Esophagus squamous epithelium (tissue), 5 donors: ENCODE measurements around the gene USF2. TPM values are rescaled to one million over a fixed set of nuclear protein-coding genes. Genes with fewer than 3 reads are reported as not detected.
A peak's percentile ranks its signal among the peaks of the same experiment; 100 is the strongest.

ENCODE experiments used
- DNase-seq: peaks from one replicate; lab custom pipeline; 2025; lab: John Stamatoyannopoulos, UW
- H3K27ac ChIP-seq, 4 donors: fragments of 200-600 bp; sonication (generic); one replicate each; pipeline ENCODE4 v1.5.1; 2016 to 2019; ENCODE audit warnings: mild to moderate bottlenecking in 1 of 4
- H3K27me3 ChIP-seq, 4 donors: fragments of 200-600 bp; sonication (generic); 1 replicate in 3 of 4; 2 replicates in 1 of 4; pipeline versions ENCODE4 v1.5.1 to v1.6.0; 2017 to 2021; ENCODE audit warnings: antibody characterized with exemption in 1 of 4
- H3K36me3 ChIP-seq, 3 donors: fragments of 200-600 bp; sonication (generic); one replicate each; pipeline ENCODE4 v1.5.1; 2016 to 2019
- H3K4me1 ChIP-seq, 3 donors: fragments of 200-600 bp; sonication (generic); one replicate each; pipeline ENCODE4 v1.5.1; 2017 to 2019
- H3K4me3 ChIP-seq, 4 donors: fragments of 200-600 bp; sonication (generic); 1 replicate in 3 of 4; 2 replicates in 1 of 4; pipeline ENCODE4 v1.5.1; 2016 to 2019; ENCODE audit warnings: mild to moderate bottlenecking in 2 of 4, moderate library complexity in 1 of 4
- H3K9me3 ChIP-seq, 3 donors: fragments of 200-600 bp; sonication (generic); one replicate each; pipeline ENCODE4 v1.5.1; 2016 to 2019
- POLR2A ChIP-seq, 4 donors: fragments of 450-650 bp; IDR thresholded peaks; one replicate each; pipeline ENCODE4 v1.6.1; 2017; ENCODE audit warnings: antibody characterized with exemption in 4 of 4, mild to moderate bottlenecking in 4 of 4, moderate library complexity in 3 of 4
- WGBS, 2 donors: methylation state at CpG; one replicate each; pipeline ENCODE4 v1.1.5; 2018; 5-methylcytosine and 5-hydroxymethylcytosine counted together
- intact Hi-C: fragments of 100-400 bp; cut with DNase I; formaldehyde crosslinking; loops from one replicate; pipeline ENCODE4 v1.15.0; 2022
- total RNA-seq, 4 donors: library from RNA; depleted of rRNA; stranded (reverse); fragments of >200 nt; gene quantifications; one replicate each; pipeline ENCODE4 v1.1.0, GENCODE V29; 2016
- TF ChIP-seq, protein P1 (sequence below), 6 experiments: fragments of 450-650 bp in 4 of 6; fragments of 200-600 bp in 2 of 6; sonication (generic) in 2 of 6; IDR thresholded peaks; one replicate each; pipeline ENCODE4 v1.5.1; 2016 to 2019; ENCODE audit warnings: antibody characterized with exemption in 6 of 6, mild to moderate bottlenecking in 4 of 6, moderate library complexity in 4 of 6
- donor health status: DM: yes; HTN: yes; CAD: no.

Gene USF2
- total RNA-seq, 4 donors from 2014 or later: 56.1 to 79.7 (median 59.0) TPM

DNA sequence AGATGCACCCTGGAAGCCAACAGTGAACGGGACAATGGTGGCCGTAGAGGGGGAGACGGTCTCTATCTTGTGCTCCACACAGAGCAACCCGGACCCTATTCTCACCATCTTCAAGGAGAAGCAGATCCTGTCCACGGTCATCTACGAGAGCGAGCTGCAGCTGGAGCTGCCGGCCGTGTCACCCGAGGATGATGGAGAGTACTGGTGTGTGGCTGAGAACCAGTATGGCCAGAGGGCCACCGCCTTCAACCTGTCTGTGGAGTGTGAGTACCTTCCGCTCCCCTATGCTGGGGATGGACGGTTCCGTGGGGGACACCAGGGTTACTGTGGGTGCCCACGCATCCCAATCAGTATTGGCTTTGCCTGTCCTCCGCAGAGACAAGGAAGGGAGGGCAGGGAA is 33.7 kb downstream of the USF2 start:
- Histone ChIP-seq H3K4me3 (no peak overlapping the region), H3K27ac (no peak overlapping the region), H3K9me3 (no peaks in the 10 kb centered on the region), H3K4me1 (no peaks in the 10 kb centered on the region), H3K36me3 (no peaks in the 10 kb centered on the region), H3K27me3 (peaks cover 0 to 48% (median 0%) of the 10 kb centered on the region in 4 donors)
- intact Hi-C loops: no loop called here
- 77 to 83% methylated on average over 12 to 13 of the region's 16 CpGs for WGBS, 2 donors
- TF ChIP-seq, protein P1, sequence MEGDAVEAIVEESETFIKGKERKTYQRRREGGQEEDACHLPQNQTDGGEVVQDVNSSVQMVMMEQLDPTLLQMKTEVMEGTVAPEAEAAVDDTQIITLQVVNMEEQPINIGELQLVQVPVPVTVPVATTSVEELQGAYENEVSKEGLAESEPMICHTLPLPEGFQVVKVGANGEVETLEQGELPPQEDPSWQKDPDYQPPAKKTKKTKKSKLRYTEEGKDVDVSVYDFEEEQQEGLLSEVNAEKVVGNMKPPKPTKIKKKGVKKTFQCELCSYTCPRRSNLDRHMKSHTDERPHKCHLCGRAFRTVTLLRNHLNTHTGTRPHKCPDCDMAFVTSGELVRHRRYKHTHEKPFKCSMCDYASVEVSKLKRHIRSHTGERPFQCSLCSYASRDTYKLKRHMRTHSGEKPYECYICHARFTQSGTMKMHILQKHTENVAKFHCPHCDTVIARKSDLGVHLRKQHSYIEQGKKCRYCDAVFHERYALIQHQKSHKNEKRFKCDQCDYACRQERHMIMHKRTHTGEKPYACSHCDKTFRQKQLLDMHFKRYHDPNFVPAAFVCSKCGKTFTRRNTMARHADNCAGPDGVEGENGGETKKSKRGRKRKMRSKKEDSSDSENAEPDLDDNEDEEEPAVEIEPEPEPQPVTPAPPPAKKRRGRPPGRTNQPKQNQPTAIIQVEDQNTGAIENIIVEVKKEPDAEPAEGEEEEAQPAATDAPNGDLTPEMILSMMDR (IDR thresholded peaks at IDR 0.05): no peak
- TF ChIP-seq POLR2A (IDR thresholded peaks at IDR 0.05): no peak
- DNase-seq: no peak

GRCh38 chr19:35303357-35303915 is 34.7 kb downstream of the USF2 start:
- no peak for TF ChIP-seq POLR2A (IDR thresholded peaks at IDR 0.05)
- TF ChIP-seq, protein P1 (IDR thresholded peaks at IDR 0.05): no peak
- Histone ChIP-seq H3K4me1 (no peaks in the 10 kb centered on the region), H3K4me3 (no peak overlapping the region), H3K36me3 (no peaks in the 10 kb centered on the region), H3K27me3 (peaks cover 0 to 55% (median 0%) of the 10 kb centered on the region in 4 donors), H3K27ac (no peak overlapping the region), H3K9me3 (no peaks in the 10 kb centered on the region)
- intact Hi-C loops: no loop called here
- WGBS, 2 donors: 79% methylated on average over 6 of the region's 6 CpGs
- no peak for DNase-seq

DNA sequence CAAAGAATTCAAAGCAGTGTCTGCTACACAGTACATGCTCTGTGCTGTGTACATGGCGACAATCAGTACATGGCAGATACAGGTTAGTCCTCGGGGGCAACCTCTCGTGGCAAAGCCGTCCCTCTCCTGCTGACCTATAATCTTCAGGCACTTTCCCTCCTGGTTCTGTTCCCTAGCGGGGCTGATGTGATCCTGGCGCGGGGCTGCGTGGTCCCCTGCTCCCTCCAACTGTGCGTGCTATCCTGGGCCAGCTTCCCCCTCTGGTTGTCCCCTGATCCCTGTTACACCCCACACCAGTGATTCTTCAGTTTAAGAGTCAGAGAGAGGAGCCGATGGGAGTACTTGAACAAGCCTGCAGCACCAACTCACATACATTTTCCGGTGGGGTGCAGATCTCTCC is 35.3 kb downstream of the USF2 start:
- no peak overlapping the region for H3K4me3 ChIP-seq
- H3K27me3 ChIP-seq: peaks cover 0 to 53% (median 0%) of the 10 kb centered on the region in 4 donors
- intact Hi-C loops: no loop called here
- TF ChIP-seq, protein P1 (IDR thresholded peaks at IDR 0.05): no peak
- TF ChIP-seq POLR2A (IDR thresholded peaks at IDR 0.05): no peak
- H3K36me3 ChIP-seq: no peaks in the 10 kb centered on the region
- WGBS, 2 donors: 75 to 81% methylated on average over 11 of the region's 11 CpGs
- no peak for DNase-seq
- no peaks in the 10 kb centered on the region for H3K9me3 ChIP-seq
- no peak overlapping the region for H3K27ac ChIP-seq
- H3K4me1 ChIP-seq: no peaks in the 10 kb centered on the region

DNA sequence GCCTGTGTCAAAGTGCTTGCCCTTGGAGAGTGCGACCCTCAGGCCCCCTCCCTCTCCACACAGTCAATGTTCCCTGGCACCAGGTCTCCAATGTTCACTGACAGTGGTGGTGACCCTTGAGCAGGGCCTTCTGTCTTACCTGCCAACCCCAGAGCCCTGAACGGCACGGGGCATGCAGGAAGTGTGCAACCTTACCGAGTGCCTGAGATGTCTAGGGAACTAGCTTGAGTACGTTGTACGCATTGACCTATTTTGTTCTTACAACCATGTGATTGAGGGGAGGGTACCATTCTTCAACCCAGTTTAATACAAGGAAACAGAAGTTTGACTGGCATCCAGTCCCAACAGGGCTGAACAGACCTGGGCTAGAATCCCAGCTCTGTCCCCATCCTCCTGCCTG is 36.4 kb downstream of the USF2 start:
- 89 to 95% methylated on average over 2 to 5 of the region's 6 CpGs for WGBS, 2 donors
- no peaks in the 10 kb centered on the region for H3K36me3 ChIP-seq
- intact Hi-C loops: no loop called here
- DNase-seq: no peak
- H3K27ac ChIP-seq: no peak overlapping the region
- H3K9me3 ChIP-seq: no peaks in the 10 kb centered on the region
- no peak overlapping the region for H3K4me3 ChIP-seq
- H3K4me1 ChIP-seq: no peaks in the 10 kb centered on the region
- H3K27me3 ChIP-seq: peaks cover 0 to 50% (median 0%) of the 10 kb centered on the region in 4 donors
- TF ChIP-seq, protein P1 (IDR thresholded peaks at IDR 0.05): no peak
- TF ChIP-seq POLR2A (IDR thresholded peaks at IDR 0.05): no peak

DNA sequence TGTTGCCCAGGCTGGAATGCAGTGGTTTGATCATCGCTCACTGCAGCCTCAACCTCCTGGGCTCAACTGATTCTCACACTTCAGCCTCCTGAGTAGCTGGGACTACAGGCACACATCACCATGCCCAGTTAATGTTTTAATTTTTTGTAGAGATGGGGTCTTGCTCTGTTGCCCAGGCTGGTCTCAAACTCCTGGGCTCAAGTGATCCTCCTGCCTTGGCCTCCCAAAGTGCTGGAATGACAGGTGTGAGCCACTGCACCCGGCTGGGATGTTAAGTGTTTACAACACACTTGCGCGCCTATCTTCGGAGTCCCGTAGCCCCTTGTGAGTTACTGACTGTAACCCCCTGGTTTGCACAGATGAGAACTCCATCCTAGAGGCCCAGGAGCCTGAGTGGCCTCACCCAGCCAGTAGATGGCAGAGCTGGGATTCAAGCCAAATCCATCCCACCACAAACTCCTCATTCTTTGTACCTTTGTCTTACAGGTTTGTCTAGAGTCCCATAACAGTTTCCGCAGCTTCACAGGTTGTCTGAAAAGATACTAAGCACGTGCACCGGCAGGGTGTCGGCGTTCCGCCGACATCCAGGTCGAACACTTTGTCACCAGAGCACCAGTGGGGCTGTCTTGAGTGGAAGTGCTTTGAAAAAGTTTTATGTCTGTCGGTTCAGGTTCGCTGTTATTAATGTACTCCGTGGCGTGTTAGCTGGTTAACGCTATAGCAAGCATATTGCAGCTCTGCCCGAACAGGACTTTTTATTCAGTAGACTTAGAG is 37.9 kb downstream of the USF2 start:
- 62 to 68% methylated on average over 14 to 20 of the region's 20 CpGs for WGBS, 2 donors
- Histone ChIP-seq H3K4me3 (no peak overlapping the region), H3K27ac (no peak overlapping the region), H3K9me3 (no peaks in the 10 kb centered on the region), H3K4me1 (no peaks in the 10 kb centered on the region), H3K36me3 (no peaks in the 10 kb centered on the region), H3K27me3 (peaks cover 0 to 45% (median 0%) of the 10 kb centered on the region in 4 donors)
- intact Hi-C loops: no loop called here
- TF ChIP-seq, protein P1 (IDR thresholded peaks at IDR 0.05): peak in 1 of 6 experiments; percentile 19
- TF ChIP-seq POLR2A (IDR thresholded peaks at IDR 0.05): no peak
- DNase-seq: no peak
